Keratinocyte (primary cell): ENCODE results near the gene ASAP3. TPM values are rescaled to one million over a fixed set of nuclear protein-coding genes. Genes with fewer than 3 reads are reported as not detected.

Experiments used
- DNase-seq: peaks from one replicate; pipeline ENCODE4 v3.0.0-alpha.2; 2011; ENCODE audit warnings: low read depth, missing footprints, low spot score
- FAIRE-seq: peaks from 2 replicates; lab custom pipeline; 2011; peaks lifted over from hg19 to GRCh38; lab: Jason Lieb, UNC
- H2AFZ ChIP-seq: 2 replicates; pipeline ENCODE4 v1.6.0; 2012; ENCODE audit warnings: low read length, control low read depth, inconsistent platforms; ENCODE audit not compliant: control insufficient read depth
- H3K27ac ChIP-seq: 2 replicates; pipeline ENCODE4 v1.5.1; 2011; ENCODE audit warnings: low read length; ENCODE audit not compliant: control insufficient read depth, insufficient read depth
- H3K27me3 ChIP-seq: 3 replicates; pipeline ENCODE4 v1.6.0; 2011; ENCODE audit warnings: low read length; ENCODE audit not compliant: control insufficient read depth, insufficient read depth; ENCODE audit errors: extremely low read depth
- H3K36me3 ChIP-seq, 2 experiments: 2 replicates in 1 of 2; 3 replicates in 1 of 2; pipeline ENCODE4 v1.5.1; 2011; ENCODE audit warnings: low read length in 2 of 2, mild to moderate bottlenecking in 1 of 2; ENCODE audit not compliant: control insufficient read depth in 2 of 2, insufficient read depth in 2 of 2; ENCODE audit errors: extremely low read depth in 1 of 2
- H3K4me1 ChIP-seq: 3 replicates; pipeline ENCODE4 v1.5.1; 2011; ENCODE audit warnings: low read length; ENCODE audit not compliant: control insufficient read depth, insufficient read depth; ENCODE audit errors: extremely low read depth
- H3K4me2 ChIP-seq: 3 replicates; pipeline ENCODE4 v1.6.0; 2011; ENCODE audit warnings: low read depth, low read length; ENCODE audit not compliant: control insufficient read depth, insufficient read depth; ENCODE audit errors: extremely low read depth
- H3K4me3 ChIP-seq, 3 experiments: fragments of 200-600 bp in 1 of 3; sonication (generic) in 1 of 3; 2 replicates in 2 of 3; 3 replicates in 1 of 3; pipeline ENCODE4 v1.5.1; 2011 to 2016; ENCODE audit warnings: low read length in 3 of 3, mild to moderate bottlenecking in 3 of 3, control low read depth in 2 of 3, inconsistent platforms in 1 of 3, low read depth in 1 of 3, mixed read lengths in 1 of 3, mixed run types in 1 of 3, moderate library complexity in 1 of 3; ENCODE audit not compliant: control insufficient read depth in 2 of 3, insufficient read depth in 2 of 3; ENCODE audit errors: extremely low read depth in 1 of 3
- H3K79me2 ChIP-seq: 2 replicates; pipeline ENCODE4 v1.6.0; 2012; ENCODE audit warnings: low read length; ENCODE audit not compliant: control insufficient read depth, insufficient read depth
- H3K9ac ChIP-seq: 3 replicates; pipeline ENCODE4 v1.6.0; 2011; ENCODE audit warnings: low read length; ENCODE audit not compliant: control insufficient read depth, insufficient read depth; ENCODE audit errors: extremely low read depth
- H3K9me1 ChIP-seq: 3 replicates; pipeline ENCODE4 v1.6.0; 2011; ENCODE audit warnings: low read length; ENCODE audit not compliant: control insufficient read depth, insufficient read depth; ENCODE audit errors: extremely low read depth
- H3K9me3 ChIP-seq: 2 replicates; pipeline ENCODE4 v1.5.1; 2012; ENCODE audit warnings: low read depth, low read length; ENCODE audit not compliant: control insufficient read depth
- H4K20me1 ChIP-seq: 3 replicates; pipeline ENCODE4 v1.6.0; 2011; ENCODE audit warnings: low read length; ENCODE audit not compliant: control insufficient read depth, insufficient read depth; ENCODE audit errors: extremely low read depth
- EZH2 ChIP-seq: IDR thresholded peaks from one replicate; pipeline ENCODE4 v1.6.1; 2012; ENCODE audit warnings: inconsistent platforms, mild to moderate bottlenecking, low read length, moderate library complexity
- dilution Hi-C: fragments of 300-500 bp; cut with MboI; formaldehyde crosslinking; loops from one replicate; pipeline ENCODE4 v1.7.0; 2020; ENCODE audit warnings: low sequenced_read_pairs; ENCODE audit not compliant: extremely low pct_ligation_motif_present
- polyA plus RNA-seq, 5 experiments: library from polyadenylated mRNA; depleted of rRNA in 3 of 5; stranded (reverse) in 3 of 5; stranded (forward) in 1 of 5; unstranded in 1 of 5; fragments of >200 nt; gene quantifications; 1 replicate in 1 of 5; 2 replicates in 3 of 5; 3 replicates in 1 of 5; pipeline versions ENCODE4 v1.2.1 to v1.2.3, GENCODE V29; 2011 to 2012; ENCODE audit warnings: missing spikeins in 2 of 5, low read depth in 1 of 5, low replicate concordance in 1 of 5
- TF ChIP-seq, protein P1 (sequence below), 3 experiments: IDR thresholded peaks in 1 of 3; conservative IDR thresholded peaks in 1 of 3; optimal IDR thresholded peaks in 1 of 3; 2 replicates in 2 of 3; 3 replicates in 1 of 3; pipeline versions ENCODE3 to v1.5.1; 2011; ENCODE audit warnings: low read length in 3 of 3, mild to moderate bottlenecking in 3 of 3, moderate library complexity in 2 of 3, control low read depth in 1 of 3, inconsistent platforms in 1 of 3; ENCODE audit not compliant: insufficient read depth in 2 of 3; ENCODE audit errors: extremely low read depth in 1 of 3

Gene ASAP3
- polyA plus RNA-seq, 1 donor (not counting 4 experiments of a cell fraction or from before 2014, with no cell fraction given): 11.4 TPM

DNA sequence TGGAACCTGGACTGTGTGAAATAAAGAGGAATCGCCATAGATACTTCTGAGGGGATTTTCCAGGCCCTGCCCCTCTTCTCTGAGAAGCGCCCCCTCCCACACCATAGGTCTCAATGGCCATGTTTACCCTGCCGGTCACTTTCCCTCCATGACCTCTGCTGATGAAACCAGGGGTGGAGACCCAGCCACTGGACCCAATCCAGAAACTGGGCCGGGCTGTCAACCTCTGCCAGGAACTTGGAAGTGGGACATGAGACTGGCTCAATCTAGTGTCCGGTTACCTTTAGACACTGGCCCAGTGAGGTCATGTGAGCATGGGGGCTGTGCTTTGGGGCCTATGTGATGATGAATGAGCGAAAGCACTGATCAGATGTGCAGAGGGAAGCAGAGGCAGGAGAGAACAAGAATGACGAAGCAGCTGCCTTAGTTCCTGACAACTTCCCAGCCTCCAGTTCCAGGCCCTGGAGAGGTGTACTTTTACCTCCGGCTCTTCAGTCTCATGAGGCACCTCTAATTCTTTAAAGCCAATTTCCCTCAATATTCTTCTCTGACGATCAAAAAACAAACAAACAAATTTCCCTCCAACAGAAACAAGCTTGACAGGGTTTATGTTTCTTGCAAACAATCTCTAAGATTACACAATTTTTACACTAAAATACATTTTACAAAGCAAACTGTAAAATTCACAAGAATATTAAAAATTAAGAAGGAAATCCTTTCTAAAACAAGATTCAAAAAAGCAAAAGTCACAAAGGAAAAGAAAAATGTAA lies 4.9 kb downstream of the ASAP3 start:
- Histone ChIP-seq H3K9me3 (no peaks in the 10 kb centered on the region), H3K36me3 (no peaks in the 10 kb centered on the region), H2AFZ (no peak overlapping the region), H3K4me2 (no peak overlapping the region), H3K4me3 (no peak overlapping the region), H3K79me2 (no peaks in the 10 kb centered on the region), H4K20me1 (no peaks in the 10 kb centered on the region), H3K27me3 (no peaks in the 10 kb centered on the region), H3K4me1 (peaks cover 22% of the 10 kb centered on the region), H3K9me1 (no peaks in the 10 kb centered on the region), H3K27ac (no peak overlapping the region), H3K9ac (no peak overlapping the region)
- TF ChIP-seq, protein P1, sequence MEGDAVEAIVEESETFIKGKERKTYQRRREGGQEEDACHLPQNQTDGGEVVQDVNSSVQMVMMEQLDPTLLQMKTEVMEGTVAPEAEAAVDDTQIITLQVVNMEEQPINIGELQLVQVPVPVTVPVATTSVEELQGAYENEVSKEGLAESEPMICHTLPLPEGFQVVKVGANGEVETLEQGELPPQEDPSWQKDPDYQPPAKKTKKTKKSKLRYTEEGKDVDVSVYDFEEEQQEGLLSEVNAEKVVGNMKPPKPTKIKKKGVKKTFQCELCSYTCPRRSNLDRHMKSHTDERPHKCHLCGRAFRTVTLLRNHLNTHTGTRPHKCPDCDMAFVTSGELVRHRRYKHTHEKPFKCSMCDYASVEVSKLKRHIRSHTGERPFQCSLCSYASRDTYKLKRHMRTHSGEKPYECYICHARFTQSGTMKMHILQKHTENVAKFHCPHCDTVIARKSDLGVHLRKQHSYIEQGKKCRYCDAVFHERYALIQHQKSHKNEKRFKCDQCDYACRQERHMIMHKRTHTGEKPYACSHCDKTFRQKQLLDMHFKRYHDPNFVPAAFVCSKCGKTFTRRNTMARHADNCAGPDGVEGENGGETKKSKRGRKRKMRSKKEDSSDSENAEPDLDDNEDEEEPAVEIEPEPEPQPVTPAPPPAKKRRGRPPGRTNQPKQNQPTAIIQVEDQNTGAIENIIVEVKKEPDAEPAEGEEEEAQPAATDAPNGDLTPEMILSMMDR (optimal IDR thresholded peaks at IDR 0.05 in 1 of 3, IDR thresholded peaks at IDR 0.05 in 1 of 3, conservative IDR thresholded peaks at IDR 0.05 in 1 of 3; ENCODE audit: extremely low read depth in 1 of 3, insufficient read depth in 2 of 3, low read length in 3 of 3): no peak
- DNase-seq (no peak), FAIRE-seq (no peak)
- dilution Hi-C loops: no loop called here

DNA sequence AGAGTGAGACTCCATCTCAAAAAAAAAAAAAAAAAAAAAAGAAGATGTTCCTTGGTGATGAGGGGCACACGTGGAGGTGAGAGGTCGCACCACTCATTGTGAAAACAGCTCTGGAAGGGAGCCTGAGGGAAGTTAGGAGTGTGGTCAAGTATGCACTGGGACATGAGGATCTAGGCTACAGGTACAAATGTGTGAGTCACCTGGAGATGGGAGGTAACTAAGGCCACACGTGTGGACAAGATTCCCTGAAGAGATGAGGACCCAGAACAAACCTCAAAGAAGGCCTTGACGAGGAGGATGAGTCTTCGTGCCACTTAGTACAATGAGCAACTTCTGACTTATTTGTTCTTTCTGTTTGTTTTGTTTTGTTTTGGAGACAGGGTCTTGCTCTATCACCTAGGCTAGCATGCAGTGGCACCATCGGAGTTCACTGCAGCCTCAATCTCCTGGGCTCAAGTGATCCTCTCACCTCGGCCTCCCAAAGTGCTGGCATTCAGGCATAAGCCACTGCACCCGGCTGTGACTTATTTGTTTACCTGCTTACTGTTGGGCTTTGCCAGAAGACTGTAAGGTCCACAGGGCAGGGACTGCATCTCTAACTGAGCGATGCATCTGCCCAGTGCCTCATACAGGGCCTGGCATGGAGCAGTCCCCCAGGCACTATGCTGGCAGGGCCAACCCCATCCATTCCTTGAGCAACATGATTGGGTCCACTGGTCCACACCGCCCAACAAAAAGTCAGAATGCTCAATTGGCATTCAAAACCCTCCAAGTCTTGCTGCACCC lies 6.4 kb downstream of the ASAP3 start:
- dilution Hi-C loops: no loop called here
- no peaks in the 10 kb centered on the region for H3K36me3 ChIP-seq
- no peak overlapping the region for H3K4me2 ChIP-seq
- no peaks in the 10 kb centered on the region for H3K9me3 ChIP-seq
- FAIRE-seq: peak; percentile 95
- no peak overlapping the region for H3K4me3 ChIP-seq
- no peaks in the 10 kb centered on the region for H4K20me1 ChIP-seq
- H3K79me2 ChIP-seq: no peaks in the 10 kb centered on the region
- peaks cover 34% of the 10 kb centered on the region for H3K4me1 ChIP-seq
- H3K27me3 ChIP-seq: no peaks in the 10 kb centered on the region
- H3K9me1 ChIP-seq: no peaks in the 10 kb centered on the region
- peak overlapping the region; percentile 42 for H3K27ac ChIP-seq
- DNase-seq: peak; percentile 66
- no peak overlapping the region for H3K9ac ChIP-seq
- TF ChIP-seq EZH2: no peak
- TF ChIP-seq, protein P1 (optimal IDR thresholded peaks at IDR 0.05 in 1 of 3, IDR thresholded peaks at IDR 0.05 in 1 of 3, conservative IDR thresholded peaks at IDR 0.05 in 1 of 3; ENCODE audit: extremely low read depth in 1 of 3, insufficient read depth in 2 of 3, low read length in 3 of 3): no peak
- no peak overlapping the region for H2AFZ ChIP-seq
